Esophagus muscularis mucosa (tissue), 4 donors: ENCODE results near the gene RELL2. TPM values are rescaled to one million over a fixed set of nuclear protein-coding genes. Genes with fewer than 3 reads are reported as not detected.

Source experiments
- DNase-seq: peaks from one replicate; pipeline ENCODE4 v3.0.0-alpha.2; 2017; ENCODE audit errors: extremely low spot score
- H3K27ac ChIP-seq, 4 donors: fragments of 200-600 bp; sonication (generic); replicated peaks in 1 of 4; 1 replicate in 3 of 4; 2 replicates in 1 of 4; pipeline ENCODE4 v1.5.1; 2016 to 2019; ENCODE audit warnings: mild to moderate bottlenecking in 1 of 4
- H3K27me3 ChIP-seq, 4 donors: fragments of 200-600 bp; sonication (generic); one replicate each; pipeline versions ENCODE4 v1.5.1 to v1.6.0; 2016 to 2019
- H3K36me3 ChIP-seq, 4 donors: fragments of 200-600 bp; sonication (generic); one replicate each; pipeline ENCODE4 v1.5.1; 2016 to 2019
- H3K4me1 ChIP-seq, 4 donors: fragments of 200-600 bp; sonication (generic); one replicate each; pipeline ENCODE4 v1.5.1; 2016 to 2019
- H3K4me3 ChIP-seq, 4 donors: fragments of 200-600 bp; sonication (generic); 1 replicate in 2 of 4; 2 replicates in 2 of 4; pipeline ENCODE4 v1.5.1; 2016 to 2019; ENCODE audit warnings: mild to moderate bottlenecking in 4 of 4, moderate library complexity in 1 of 4
- H3K9me3 ChIP-seq, 4 donors: fragments of 200-600 bp; sonication (generic); 1 replicate in 3 of 4; 2 replicates in 1 of 4; pipeline ENCODE4 v1.5.1; 2016 to 2019
- EP300 ChIP-seq: sonication (generic); formaldehyde crosslinking; IDR thresholded peaks from one replicate; pipeline ENCODE4 v1.6.1; 2017; ENCODE audit warnings: antibody characterized with exemption
- POLR2A ChIP-seq: fragments of 450-650 bp; IDR thresholded peaks from one replicate; pipeline ENCODE4 v1.6.1; 2017; ENCODE audit warnings: antibody characterized with exemption, moderate library complexity, mild to moderate bottlenecking, low read depth
- POLR2AphosphoS5 ChIP-seq, 2 donors: sonication (generic); formaldehyde crosslinking; IDR thresholded peaks; one replicate each; pipeline ENCODE4 v1.6.1; 2017; ENCODE audit warnings: antibody characterized with exemption in 2 of 2
- WGBS: methylation state at CpG from one replicate; pipeline ENCODE4 v1.1.5; 2018; 5-methylcytosine and 5-hydroxymethylcytosine counted together
- intact Hi-C: fragments of 100-400 bp; cut with DNase I; formaldehyde crosslinking; loops from one replicate; pipeline ENCODE4 v1.15.1; 2023
- total RNA-seq, 4 donors: library from RNA; depleted of rRNA; stranded (reverse); fragments of >200 nt; gene quantifications; one replicate each; pipeline versions ENCODE4 v1.1.0 to v1.2.1, GENCODE V29; 2016
- TF ChIP-seq, protein P1 (sequence below), 3 experiments: fragments of 200-600 bp in 2 of 3; fragments of 450-650 bp in 1 of 3; sonication (generic) in 2 of 3; IDR thresholded peaks; one replicate each; pipeline ENCODE4 v1.5.1; 2017 to 2019; ENCODE audit warnings: antibody characterized with exemption in 3 of 3, mild to moderate bottlenecking in 2 of 3, moderate library complexity in 1 of 3

The RELL2 gene
- total RNA-seq, 4 donors from 2014 or later = 1.2 to 5.1 (median 2.6) TPM

DNA sequence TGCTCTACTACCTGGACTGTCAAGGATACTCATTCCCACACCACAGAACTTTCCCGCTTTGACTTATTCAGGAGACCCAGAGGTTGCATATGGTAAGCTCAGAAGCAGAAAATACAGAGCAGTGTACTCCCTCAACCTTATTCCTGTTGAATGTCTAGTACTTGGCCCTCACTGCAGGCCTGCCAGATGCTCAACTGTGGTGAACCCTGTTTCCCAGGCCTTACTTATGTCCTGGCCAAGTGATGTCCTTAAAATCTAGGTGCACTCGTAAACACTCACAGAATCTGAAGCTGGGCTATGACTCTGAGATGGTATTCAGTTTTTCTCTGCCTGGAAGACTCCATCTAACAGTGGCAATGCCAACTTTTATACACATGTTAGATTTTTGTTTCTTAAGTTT lies 39.0 kb upstream of the RELL2 start:
- no peak overlapping the region for H3K4me3 ChIP-seq
- WGBS = 91% methylated on average over 2 of the region's 2 CpGs

GRCh38 chr5:141598391-141599345 lies 38.1 kb upstream of the RELL2 start:
- intact Hi-C loops = no loop called here

More for the DNA sequence above, 39.0 kb upstream of the RELL2 start:
- Histone ChIP-seq H3K4me1 (peaks cover 0 to 36% (median 5%) of the 10 kb centered on the region in 4 donors), H3K27ac (no peak overlapping the region), H3K9me3 (no peaks in the 10 kb centered on the region), H3K36me3 (peaks cover 0 to 16% (median 6%) of the 10 kb centered on the region in 4 donors), H3K27me3 (no peaks in the 10 kb centered on the region)
- TF ChIP-seq, protein P1, sequence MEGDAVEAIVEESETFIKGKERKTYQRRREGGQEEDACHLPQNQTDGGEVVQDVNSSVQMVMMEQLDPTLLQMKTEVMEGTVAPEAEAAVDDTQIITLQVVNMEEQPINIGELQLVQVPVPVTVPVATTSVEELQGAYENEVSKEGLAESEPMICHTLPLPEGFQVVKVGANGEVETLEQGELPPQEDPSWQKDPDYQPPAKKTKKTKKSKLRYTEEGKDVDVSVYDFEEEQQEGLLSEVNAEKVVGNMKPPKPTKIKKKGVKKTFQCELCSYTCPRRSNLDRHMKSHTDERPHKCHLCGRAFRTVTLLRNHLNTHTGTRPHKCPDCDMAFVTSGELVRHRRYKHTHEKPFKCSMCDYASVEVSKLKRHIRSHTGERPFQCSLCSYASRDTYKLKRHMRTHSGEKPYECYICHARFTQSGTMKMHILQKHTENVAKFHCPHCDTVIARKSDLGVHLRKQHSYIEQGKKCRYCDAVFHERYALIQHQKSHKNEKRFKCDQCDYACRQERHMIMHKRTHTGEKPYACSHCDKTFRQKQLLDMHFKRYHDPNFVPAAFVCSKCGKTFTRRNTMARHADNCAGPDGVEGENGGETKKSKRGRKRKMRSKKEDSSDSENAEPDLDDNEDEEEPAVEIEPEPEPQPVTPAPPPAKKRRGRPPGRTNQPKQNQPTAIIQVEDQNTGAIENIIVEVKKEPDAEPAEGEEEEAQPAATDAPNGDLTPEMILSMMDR (IDR thresholded peaks at IDR 0.05) = no peak
- no peak for TF ChIP-seq POLR2AphosphoS5 (IDR thresholded peaks at IDR 0.05)
- TF ChIP-seq EP300 = no peak
- TF ChIP-seq POLR2A = no peak
- intact Hi-C loops = no loop called here
- DNase-seq = no peak

DNA sequence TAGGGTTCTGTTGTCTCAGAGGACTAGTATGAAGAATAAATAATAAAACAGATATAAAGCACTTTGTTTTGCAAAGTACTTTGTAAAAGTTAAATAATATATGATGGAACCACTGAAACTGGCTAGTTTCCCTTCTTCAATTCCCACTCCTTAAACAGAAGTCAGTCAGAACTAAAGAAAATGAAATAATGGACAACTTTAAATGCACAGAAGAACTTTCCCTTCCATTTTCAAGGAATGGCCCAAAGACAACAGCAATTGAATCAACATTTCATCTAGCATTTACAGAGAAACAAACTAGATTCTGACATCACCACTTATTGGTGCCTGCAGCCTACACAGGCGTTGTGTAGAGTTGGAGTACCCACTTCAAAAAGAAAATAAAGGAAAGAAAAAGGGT lies 34.2 kb upstream of the RELL2 start:
- 94% methylated on average over 1 of the region's 1 CpG for WGBS
- Histone ChIP-seq H3K36me3 (no peaks in the 10 kb centered on the region), H3K27ac (peak overlapping the region in 1 of 4 donors; percentile 3), H3K4me3 (no peak overlapping the region), H3K9me3 (no peaks in the 10 kb centered on the region), H3K27me3 (no peaks in the 10 kb centered on the region), H3K4me1 (peaks cover 22 to 62% (median 30%) of the 10 kb centered on the region in 4 donors)
- intact Hi-C loops = no loop called here
- DNase-seq = no peak
- no peak for TF ChIP-seq POLR2AphosphoS5 (IDR thresholded peaks at IDR 0.05)
- TF ChIP-seq, protein P1 (IDR thresholded peaks at IDR 0.05) = no peak
- no peak for TF ChIP-seq EP300
- no peak for TF ChIP-seq POLR2A

More at GRCh38 chr5:141598391-141599345, 38.1 kb upstream of the RELL2 start:
- Histone ChIP-seq H3K9me3 (no peaks in the 10 kb centered on the region), H3K27ac (peak overlapping the region in 1 of 4 donors; percentile 10), H3K36me3 (peaks cover 0 to 12% (median 6%) of the 10 kb centered on the region in 4 donors), H3K27me3 (no peaks in the 10 kb centered on the region), H3K4me1 (peaks cover 2 to 41% (median 10%) of the 10 kb centered on the region in 4 donors), H3K4me3 (no peak overlapping the region)
- TF ChIP-seq EP300 (no peak), POLR2AphosphoS5 (IDR thresholded peaks at IDR 0.05) (no peak), POLR2A (no peak)
- TF ChIP-seq, protein P1 (IDR thresholded peaks at IDR 0.05) = no peak
- no peak for DNase-seq
- 59% methylated on average over 3 of the region's 3 CpGs for WGBS

- H3K36me3 ChIP-seq = no peaks in the 10 kb centered on the region
- H3K9me3 ChIP-seq = no peaks in the 10 kb centered on the region
- 51% methylated on average over 6 of the region's 6 CpGs for WGBS
- peak overlapping the region in 3 of 4 donors; percentile 55 to 68 (median 65) for H3K27ac ChIP-seq
- TF ChIP-seq, protein P1 (IDR thresholded peaks at IDR 0.05) = no peak
- peak; percentile 69 to 74 for TF ChIP-seq POLR2AphosphoS5 (IDR thresholded peaks at IDR 0.05)
- H3K4me1 ChIP-seq = peaks cover 20 to 47% (median 28%) of the 10 kb centered on the region in 4 donors
- no peak for DNase-seq
- H3K4me3 ChIP-seq = peak overlapping the region in 1 of 4 donors; percentile 2
- H3K27me3 ChIP-seq = no peaks in the 10 kb centered on the region
- intact Hi-C loops = no loop called here
Observed at GRCh38 chr5:141603923-141604717, 32.7 kb upstream of the RELL2 start.
